Measurements from ENCODE around the gene APOL5.

GRCh38 chr22:35711336-35711735, 6.3 kb upstream of the APOL5 start:
- TF ChIP-seq CTCF (IDR thresholded peaks at IDR 0.05; ENCODE audit: low read depth, low read length), result no peak
- TF ChIP-seq POLR2A (IDR thresholded peaks at IDR 0.05; ENCODE audit: extremely low read depth, insufficient read length), result no peak

Data from NB4 (cell line).